ENCODE results near the gene C1QTNF5. TPM values are rescaled to one million over a fixed set of nuclear protein-coding genes. Genes with fewer than 3 reads are reported as not detected.

C1QTNF5 gene
- total and polyA plus RNA-seq, 7 experiments from 2014 or later: not detected

DNA sequence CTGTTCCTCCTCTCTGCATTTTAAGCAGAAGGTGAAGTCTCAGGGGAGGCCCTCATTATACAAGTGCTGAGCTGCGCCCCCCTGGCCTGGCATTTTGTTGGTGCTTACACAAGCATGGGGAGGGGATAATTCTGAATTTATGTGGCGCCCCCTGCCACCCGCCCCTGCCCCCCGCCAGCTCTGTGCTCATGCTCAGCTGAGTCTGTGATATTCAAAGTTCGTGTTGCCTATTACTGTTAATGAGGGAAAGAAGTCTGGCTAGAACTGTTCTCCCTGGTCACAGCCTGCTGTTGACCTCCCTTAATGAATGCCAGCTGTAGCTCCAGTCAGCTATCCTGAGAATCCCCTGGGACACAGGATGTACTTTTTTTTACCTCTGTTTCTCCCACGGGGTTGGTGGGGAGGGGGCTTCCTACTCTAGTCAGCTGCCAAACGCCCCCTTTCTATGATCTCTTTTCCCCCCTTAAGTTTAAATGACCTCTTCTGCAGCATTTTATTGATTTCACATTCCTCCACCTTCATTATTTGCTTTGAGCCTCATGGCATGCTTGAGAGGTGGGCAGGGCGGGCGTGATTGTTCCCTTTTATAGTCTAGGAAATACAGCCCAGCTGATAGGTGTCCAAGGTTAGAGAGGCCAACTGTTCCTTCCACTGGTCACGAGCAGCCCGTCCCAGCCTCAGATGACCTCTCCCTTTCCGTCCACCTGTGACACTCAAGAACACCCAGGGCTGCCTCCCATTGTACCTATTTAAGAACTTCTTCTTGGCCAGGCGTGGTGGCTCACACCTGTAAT is 28.6 kb upstream of the C1QTNF5 start:
- Mint-ChIP-seq H3K27me3 (peaks cover 38 to 65% (median 44%) of the 10 kb centered on the region in 5 donors), H3K9me3 (peaks cover 0 to 1% (median 0%) of the 10 kb centered on the region in 11 donors), H3K36me3 (peaks cover 0 to 6% (median 0%) of the 10 kb centered on the region in 5 donors), H3K27ac (no peak overlapping the region), H3K4me1 (peaks cover 7 to 16% (median 10%) of the 10 kb centered on the region in 7 donors), H3K4me3 (no peak overlapping the region)
- CTCF ChIA-PET: interaction anchor here (0.9 to 2.6 kb wide), 2 partner anchors 11 to 13 kb away, joined by 3 to 12 read pairs; no protein-coding TSS in a partner anchor
- POLR2A ChIA-PET: no interaction called here
- Histone ChIP-seq H3K4me1 (ENCODE audit: control insufficient read depth in 2 of 2, insufficient read depth in 2 of 2, low read length in 2 of 2) (peaks cover 0 to 11% of the 10 kb centered on the region in 2 donors), H3K36me3 (ENCODE audit: control insufficient read depth in 2 of 3, insufficient read depth in 3 of 3, low read length in 3 of 3) (no peaks in the 10 kb centered on the region), H3K27me3 (ENCODE audit: control insufficient read depth in 2 of 2, insufficient read depth in 2 of 2, low read length in 2 of 2) (peaks cover 5 to 21% of the 10 kb centered on the region in 2 donors), H3K4me3 (ENCODE audit: low read length) (no peak overlapping the region), H3K27ac (ENCODE audit: low read depth, low read length) (no peak overlapping the region), H3K9me3 (ENCODE audit: control insufficient read depth in 2 of 3, low read length in 3 of 3) (no peaks in the 10 kb centered on the region)
- intact Hi-C loops (cut with micrococcal nuclease): no loop called here
- no peak for ATAC-seq
- no peak for DNase-seq

DNA sequence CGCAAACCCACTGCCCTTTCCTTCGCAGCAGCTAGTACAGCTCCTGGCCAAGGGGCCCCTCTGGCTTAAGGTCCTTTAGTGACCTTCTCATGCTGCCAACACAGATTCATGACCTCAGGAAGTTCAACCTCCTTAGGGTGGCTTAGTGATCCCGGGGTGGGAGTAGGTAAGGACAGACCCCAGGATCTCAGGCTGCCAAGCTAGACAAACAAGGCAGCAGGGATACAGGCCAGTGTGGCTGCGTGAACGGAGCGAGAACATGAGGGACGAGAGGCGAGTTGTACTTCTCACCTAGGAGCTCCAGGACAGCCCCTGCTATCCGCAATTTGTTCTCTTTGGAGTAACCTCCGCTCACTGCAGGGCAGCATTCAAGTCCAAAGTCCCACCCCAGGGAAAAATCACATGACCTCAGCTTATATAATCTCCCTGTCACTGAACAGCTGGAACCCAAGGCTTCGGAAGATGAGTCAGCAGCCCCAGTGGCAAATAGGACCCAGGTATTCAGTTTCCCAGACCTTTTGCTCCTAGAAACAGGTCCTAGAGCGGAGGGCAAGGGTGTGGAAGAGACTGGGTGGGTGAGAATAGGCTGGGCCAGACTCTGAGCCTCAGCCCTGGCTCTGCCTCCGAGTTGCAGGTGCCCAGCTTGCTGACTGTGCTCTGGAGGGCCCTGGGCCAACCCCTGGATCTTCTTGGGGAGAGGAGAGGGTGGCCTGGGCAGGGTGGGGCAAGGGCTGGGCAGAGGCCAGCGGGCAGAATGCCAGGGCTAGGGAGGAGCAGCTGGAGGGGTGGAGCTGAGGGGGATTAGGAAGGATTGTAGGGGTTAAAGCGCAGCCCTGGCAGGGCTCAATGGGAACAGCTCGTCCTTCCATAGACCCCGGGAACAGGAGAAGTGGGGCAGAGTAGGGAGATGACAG is 27.7 kb upstream of the C1QTNF5 start:
- no peak overlapping the region for H3K27ac Mint-ChIP-seq
- POLR2A ChIA-PET: interaction anchor here (0.6 kb wide), 1 partner anchor 950 kb away, joined by 3 read pairs; no protein-coding TSS in a partner anchor

DNA sequence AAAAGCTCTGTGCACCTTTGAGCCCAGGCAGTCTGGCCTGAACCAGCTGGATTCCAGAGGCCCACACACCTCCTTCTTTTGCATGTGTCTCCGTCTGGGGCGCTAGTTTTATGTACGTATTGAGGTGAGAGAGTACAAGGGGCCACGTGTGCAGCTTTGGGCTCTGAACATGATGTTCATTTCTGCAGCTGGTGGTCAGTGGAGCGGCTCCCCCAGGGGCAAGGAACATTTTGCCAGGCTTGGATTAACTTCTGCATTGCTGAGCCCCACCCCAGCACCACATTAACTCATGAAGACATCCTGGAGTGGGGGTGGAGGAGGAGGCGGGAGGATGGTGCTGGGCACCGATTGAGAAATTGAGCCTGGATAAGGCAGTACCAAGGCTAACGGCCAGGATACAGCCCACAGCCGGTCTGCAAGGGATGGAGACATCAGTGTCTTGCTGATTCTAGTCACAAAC is 27.0 kb upstream of the C1QTNF5 start:
- H3K27me3 ChIP-seq (ENCODE audit: control insufficient read depth in 2 of 2, insufficient read depth in 2 of 2, low read length in 2 of 2): peaks cover 5 to 22% of the 10 kb centered on the region in 2 donors
- H3K9me3 ChIP-seq (ENCODE audit: control insufficient read depth in 2 of 3, low read length in 3 of 3): no peaks in the 10 kb centered on the region
- CTCF ChIA-PET: interaction anchor here (0.9 to 2.6 kb wide), 4 partner anchors 11 to 13 kb away, joined by 3 to 12 read pairs (median 4); no protein-coding TSS in a partner anchor
- intact Hi-C loops (cut with micrococcal nuclease): no loop called here
- ATAC-seq (no peak), DNase-seq (no peak)
- H3K27me3 Mint-ChIP-seq: peaks cover 41 to 68% (median 47%) of the 10 kb centered on the region in 5 donors
- no peak overlapping the region for H3K27ac ChIP-seq (ENCODE audit: low read depth, low read length)
- H3K27ac Mint-ChIP-seq: no peak overlapping the region
- H3K4me3 ChIP-seq (ENCODE audit: low read length): no peak overlapping the region
- H3K4me3 Mint-ChIP-seq: no peak overlapping the region
- peaks cover 0 to 6% (median 0%) of the 10 kb centered on the region in 5 donors for H3K36me3 Mint-ChIP-seq
- no peaks in the 10 kb centered on the region for H3K36me3 ChIP-seq (ENCODE audit: control insufficient read depth in 2 of 3, insufficient read depth in 3 of 3, low read length in 3 of 3)
- POLR2A ChIA-PET: no interaction called here
- no peaks in the 10 kb centered on the region for H3K4me1 ChIP-seq (ENCODE audit: control insufficient read depth in 2 of 2, insufficient read depth in 2 of 2, low read length in 2 of 2)
- peaks cover 5 to 14% (median 8%) of the 10 kb centered on the region in 7 donors for H3K4me1 Mint-ChIP-seq
- peaks cover 0 to 1% (median 0%) of the 10 kb centered on the region in 11 donors for H3K9me3 Mint-ChIP-seq

More for the DNA sequence above, 27.7 kb upstream of the C1QTNF5 start:
- Mint-ChIP-seq H3K9me3 (peaks cover 0 to 1% (median 0%) of the 10 kb centered on the region in 11 donors), H3K27me3 (peaks cover 39 to 66% (median 45%) of the 10 kb centered on the region in 5 donors), H3K4me1 (peaks cover 5 to 9% (median 8%) of the 10 kb centered on the region in 7 donors), H3K4me3 (no peak overlapping the region), H3K36me3 (peaks cover 0 to 6% (median 0%) of the 10 kb centered on the region in 5 donors)
- no peak for DNase-seq
- no peaks in the 10 kb centered on the region for H3K9me3 ChIP-seq (ENCODE audit: control insufficient read depth in 2 of 3, low read length in 3 of 3)
- no peak for ATAC-seq
- H3K4me1 ChIP-seq (ENCODE audit: control insufficient read depth in 2 of 2, insufficient read depth in 2 of 2, low read length in 2 of 2): peaks cover 0 to 4% of the 10 kb centered on the region in 2 donors
- peaks cover 5 to 22% of the 10 kb centered on the region in 2 donors for H3K27me3 ChIP-seq (ENCODE audit: control insufficient read depth in 2 of 2, insufficient read depth in 2 of 2, low read length in 2 of 2)
- CTCF ChIA-PET: interaction anchor here (0.9 to 2.6 kb wide), 3 partner anchors 11 to 12 kb away, joined by 3 to 12 read pairs (median 3); no protein-coding TSS in a partner anchor
- no peak overlapping the region for H3K4me3 ChIP-seq (ENCODE audit: low read length)
- no peaks in the 10 kb centered on the region for H3K36me3 ChIP-seq (ENCODE audit: control insufficient read depth in 2 of 3, insufficient read depth in 3 of 3, low read length in 3 of 3)
- intact Hi-C loops (cut with micrococcal nuclease): no loop called here
- H3K27ac ChIP-seq (ENCODE audit: low read depth, low read length): no peak overlapping the region

GRCh38 chr11:119366690-119367620 is 26.3 kb upstream of the C1QTNF5 start:
- ChIA-PET CTCF (interaction anchor here (0.9 to 2.6 kb wide), 3 partner anchors 11 to 14 kb away, joined by 3 to 12 read pairs (median 4); no protein-coding TSS in a partner anchor), POLR2A (no interaction called here)
- Mint-ChIP-seq H3K27ac (no peak overlapping the region), H3K4me1 (peaks cover 5 to 16% (median 8%) of the 10 kb centered on the region in 7 donors), H3K27me3 (peaks cover 45 to 72% (median 54%) of the 10 kb centered on the region in 5 donors), H3K36me3 (peaks cover 0 to 6% (median 0%) of the 10 kb centered on the region in 5 donors), H3K4me3 (no peak overlapping the region), H3K9me3 (peaks cover 0 to 1% (median 0%) of the 10 kb centered on the region in 11 donors)
- no peaks in the 10 kb centered on the region for H3K9me3 ChIP-seq (ENCODE audit: control insufficient read depth in 2 of 3, low read length in 3 of 3)
- intact Hi-C loops (cut with micrococcal nuclease): no loop called here
- H3K4me3 ChIP-seq (ENCODE audit: low read length): no peak overlapping the region
- no peaks in the 10 kb centered on the region for H3K36me3 ChIP-seq (ENCODE audit: control insufficient read depth in 2 of 3, insufficient read depth in 3 of 3, low read length in 3 of 3)
- H3K27me3 ChIP-seq (ENCODE audit: control insufficient read depth in 2 of 2, insufficient read depth in 2 of 2, low read length in 2 of 2): peaks cover 5 to 22% of the 10 kb centered on the region in 2 donors
- H3K4me1 ChIP-seq (ENCODE audit: control insufficient read depth in 2 of 2, insufficient read depth in 2 of 2, low read length in 2 of 2): no peaks in the 10 kb centered on the region
- no peak for DNase-seq
- ATAC-seq: no peak
- H3K27ac ChIP-seq (ENCODE audit: low read depth, low read length): no peak overlapping the region

GRCh38 chr11:119365071-119365591 is 24.4 kb upstream of the C1QTNF5 start:
- Histone ChIP-seq H3K4me1 (ENCODE audit: control insufficient read depth in 2 of 2, insufficient read depth in 2 of 2, low read length in 2 of 2) (no peaks in the 10 kb centered on the region), H3K9me3 (ENCODE audit: control insufficient read depth in 2 of 3, low read length in 3 of 3) (no peaks in the 10 kb centered on the region), H3K4me3 (ENCODE audit: low read length) (no peak overlapping the region), H3K36me3 (ENCODE audit: control insufficient read depth in 2 of 3, insufficient read depth in 3 of 3, low read length in 3 of 3) (no peaks in the 10 kb centered on the region), H3K27ac (ENCODE audit: low read depth, low read length) (no peak overlapping the region), H3K27me3 (ENCODE audit: control insufficient read depth in 2 of 2, insufficient read depth in 2 of 2, low read length in 2 of 2) (peaks cover 5 to 22% of the 10 kb centered on the region in 2 donors)
- Mint-ChIP-seq H3K36me3 (peaks cover 0 to 6% (median 0%) of the 10 kb centered on the region in 5 donors), H3K27me3 (peaks cover 40 to 63% (median 50%) of the 10 kb centered on the region in 5 donors), H3K4me1 (peaks cover 5 to 16% (median 8%) of the 10 kb centered on the region in 7 donors), H3K9me3 (peaks cover 0 to 1% (median 0%) of the 10 kb centered on the region in 11 donors), H3K4me3 (peak overlapping the region in 8 of 10 donors; percentile 80 to 86 (median 82)), H3K27ac (peak overlapping the region in 1 of 9 donors; percentile 94)
- CTCF ChIA-PET: interaction anchor here (1.1 to 1.7 kb wide), 3 partner anchors 8 to 16 kb away, joined by 3 to 4 read pairs (median 3); partner anchors contain the start of gene USP2
- DNase-seq (no peak), ATAC-seq (no peak)
- POLR2A ChIA-PET: no interaction called here
- intact Hi-C loops (cut with micrococcal nuclease): no loop called here
